Femur (tissue), 1 donor: ENCODE data around the gene PLIN4.

Experiments
- DNase-seq: peaks from one replicate; pipeline ENCODE4 v3.0.0-alpha.2; 2017

PLIN4 gene

GRCh38 chr19:4453232-4454179 is 64.8 kb downstream of the PLIN4 start:
- DNase-seq: no peak

- DNase-seq: no peak
Measured at GRCh38 chr19:4452230-4452990, 65.9 kb downstream of the PLIN4 start.
